Measurements from ENCODE around the gene UBAC2.

Gene UBAC2

DNA sequence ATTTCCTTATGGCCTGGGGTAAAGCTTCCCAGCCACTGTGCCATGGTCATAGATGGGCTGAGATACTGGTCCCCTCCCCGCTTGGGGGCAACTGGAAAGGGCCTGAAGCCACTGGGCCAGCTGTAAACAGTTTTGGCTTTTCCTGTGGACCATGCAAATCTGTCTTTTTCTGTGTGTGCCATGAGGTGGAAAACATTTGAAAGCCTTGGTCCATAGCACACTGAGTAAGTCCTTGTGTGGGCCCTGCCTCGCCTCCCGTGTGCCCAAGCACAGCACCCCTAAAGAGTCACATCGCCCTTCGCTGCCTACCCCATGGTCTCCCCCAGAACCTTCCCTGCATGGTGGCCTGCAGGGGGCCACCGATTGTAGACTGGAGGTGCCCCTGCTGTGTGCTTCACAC is 158.9 kb downstream of the UBAC2 start:
- no peak for DNase-seq (ENCODE audit: low spot score)

GRCh38 chr13:99360696-99361095 is 160.0 kb downstream of the UBAC2 start:
- DNase-seq (ENCODE audit: low spot score): no peak

DNA sequence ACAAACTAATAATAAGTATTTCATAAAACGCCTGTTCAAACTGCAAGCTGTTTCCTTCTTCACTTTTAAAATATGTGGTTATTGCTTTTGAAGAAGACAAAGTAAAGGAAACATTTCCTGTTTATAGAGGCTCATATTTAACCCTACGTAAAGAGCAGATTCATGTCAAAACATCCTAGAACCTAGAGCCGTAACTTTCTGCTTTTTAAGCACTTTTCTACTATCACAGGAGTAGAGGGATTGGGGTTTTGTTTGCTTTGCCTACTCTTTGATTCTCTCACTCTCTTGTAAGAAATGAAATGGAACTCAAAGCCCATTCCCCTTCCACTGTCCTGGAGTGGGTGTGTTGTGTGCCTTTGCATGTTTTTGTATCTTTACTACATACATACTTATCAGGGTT is 160.5 kb downstream of the UBAC2 start:
- DNase-seq (ENCODE audit: low spot score): no peak

GRCh38 chr13:99362362-99362761 is 161.7 kb downstream of the UBAC2 start:
- DNase-seq (ENCODE audit: low spot score): no peak

GRCh38 chr13:99363391-99363790 is 162.7 kb downstream of the UBAC2 start:
- no peak for DNase-seq (ENCODE audit: low spot score)

DNA sequence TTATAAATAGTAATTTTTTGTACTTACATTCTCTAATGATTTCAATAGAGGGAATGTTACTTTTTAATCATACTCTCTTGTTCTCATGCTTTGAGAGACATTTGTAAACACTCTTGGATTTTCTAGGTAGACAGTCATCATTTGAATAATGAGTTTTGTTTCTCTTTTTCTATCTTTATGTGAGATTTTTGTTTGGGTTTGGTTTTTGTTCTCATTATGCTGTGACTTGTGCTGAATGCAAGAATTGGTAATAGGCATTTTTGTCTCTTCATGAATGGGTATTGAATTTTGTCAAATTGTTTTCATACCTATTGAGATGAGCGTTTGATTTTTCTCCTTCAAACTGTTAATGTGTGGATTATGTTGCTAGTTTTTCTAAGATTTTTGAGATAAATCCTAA is 163.3 kb downstream of the UBAC2 start:
- no peak for DNase-seq (ENCODE audit: low spot score)

DNA sequence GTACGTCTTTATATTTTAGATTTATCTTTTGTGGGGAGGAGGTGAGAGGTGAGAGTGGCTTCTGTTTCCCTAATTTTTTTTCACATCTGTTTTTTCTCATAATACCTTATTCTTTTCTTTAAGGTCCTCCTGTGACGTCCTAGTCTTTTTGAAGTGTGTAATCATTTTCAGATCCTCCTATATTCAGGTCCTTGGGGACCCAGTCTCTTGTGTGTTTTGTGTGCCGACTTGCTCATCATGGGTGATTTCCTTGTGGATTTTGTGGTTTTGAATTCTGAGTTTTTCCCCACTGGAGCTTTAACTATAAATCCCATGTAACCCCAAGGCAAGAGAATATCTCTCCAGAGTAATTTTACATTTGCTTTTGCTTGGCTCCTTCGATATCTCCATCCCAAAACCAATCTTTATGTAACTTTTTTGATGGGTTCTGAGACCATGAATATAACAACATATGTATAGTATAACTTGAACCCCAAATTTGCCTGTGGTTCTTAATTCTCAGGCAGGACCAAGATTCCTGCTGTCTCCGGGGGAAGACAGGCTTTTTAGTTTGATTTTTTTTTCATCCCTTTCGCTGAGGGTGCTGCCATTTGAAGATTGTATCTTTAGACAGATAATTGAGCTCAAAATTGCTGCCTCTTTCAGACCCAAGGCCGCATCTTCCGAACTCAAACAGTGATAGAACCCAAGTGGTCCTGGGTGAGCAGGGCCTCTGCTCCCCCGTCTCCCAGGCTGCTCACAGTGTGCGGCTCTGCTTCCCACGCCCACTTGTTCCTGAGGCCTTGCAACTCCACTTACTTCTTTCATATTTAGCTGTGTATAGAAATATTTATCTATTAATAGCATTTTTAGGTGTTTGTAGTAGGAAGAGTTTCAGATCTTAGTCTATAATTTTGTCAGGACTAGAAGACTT is 165.7 kb downstream of the UBAC2 start:
- no peak for DNase-seq (ENCODE audit: low spot score)

- DNase-seq (ENCODE audit: low spot score): no peak
These were observed 166.5 kb downstream of the UBAC2 start for GRCh38 chr13:99367106-99367616.

DNA sequence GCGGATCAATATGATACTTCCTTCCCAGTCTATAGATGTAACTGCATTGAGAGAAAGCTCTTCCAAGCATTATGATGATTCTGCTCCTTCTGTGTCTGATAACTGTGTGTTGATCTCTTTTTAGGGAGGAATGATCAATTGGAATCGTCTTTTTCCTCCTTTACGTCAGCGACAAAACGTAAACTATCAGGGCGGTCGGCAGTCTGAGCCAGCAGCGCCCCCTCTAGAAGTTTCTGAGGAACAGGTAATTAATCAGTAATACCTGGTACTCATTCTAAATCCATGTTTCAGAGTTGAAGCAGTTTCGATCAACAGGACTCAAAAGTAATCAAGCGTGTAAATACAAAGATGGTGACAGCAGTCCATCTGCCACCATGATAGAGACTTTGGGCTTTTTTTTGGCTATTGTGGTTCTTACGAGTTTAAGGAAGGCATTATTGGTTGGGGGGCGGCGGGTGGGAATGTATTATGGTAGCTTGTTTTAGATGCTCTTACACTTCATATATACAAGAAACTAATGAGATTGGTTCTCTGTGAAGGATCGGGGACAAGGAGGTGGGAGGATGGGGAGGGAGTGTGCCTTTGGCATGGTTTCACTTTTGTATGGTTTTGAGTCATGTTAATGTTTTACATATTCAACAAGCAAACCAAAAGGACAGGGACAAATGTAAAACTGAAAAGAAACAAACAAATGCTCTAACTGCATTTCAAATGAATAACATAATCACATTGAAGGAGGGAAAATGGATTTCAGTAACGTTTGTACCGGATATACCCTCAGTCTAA is 167.2 kb downstream of the UBAC2 start:
- DNase-seq (ENCODE audit: low spot score): no peak

- DNase-seq (ENCODE audit: low spot score): no peak
These were observed 170.0 kb downstream of the UBAC2 start for GRCh38 chr13:99370481-99371275.

DNA sequence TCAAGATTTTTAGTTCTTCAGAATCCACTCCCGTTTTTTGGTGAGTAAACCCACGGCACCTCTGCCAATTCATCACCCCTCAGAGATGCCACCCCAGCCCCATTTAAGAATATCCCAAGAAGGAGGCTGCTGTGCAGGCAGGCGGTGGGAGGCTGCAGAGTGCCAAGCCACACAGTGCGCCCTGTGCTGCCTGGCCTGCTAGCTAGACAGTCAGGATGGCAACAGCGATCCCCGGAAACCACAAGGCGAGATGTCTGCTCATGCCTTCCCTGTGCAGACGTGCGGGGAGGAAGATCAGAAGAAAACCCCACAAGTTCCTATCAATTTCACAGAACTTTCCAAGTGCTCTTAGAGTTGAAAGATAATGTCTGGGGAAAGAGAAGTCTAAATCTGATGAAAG is 171.3 kb downstream of the UBAC2 start:
- no peak for DNase-seq (ENCODE audit: low spot score)

DNA sequence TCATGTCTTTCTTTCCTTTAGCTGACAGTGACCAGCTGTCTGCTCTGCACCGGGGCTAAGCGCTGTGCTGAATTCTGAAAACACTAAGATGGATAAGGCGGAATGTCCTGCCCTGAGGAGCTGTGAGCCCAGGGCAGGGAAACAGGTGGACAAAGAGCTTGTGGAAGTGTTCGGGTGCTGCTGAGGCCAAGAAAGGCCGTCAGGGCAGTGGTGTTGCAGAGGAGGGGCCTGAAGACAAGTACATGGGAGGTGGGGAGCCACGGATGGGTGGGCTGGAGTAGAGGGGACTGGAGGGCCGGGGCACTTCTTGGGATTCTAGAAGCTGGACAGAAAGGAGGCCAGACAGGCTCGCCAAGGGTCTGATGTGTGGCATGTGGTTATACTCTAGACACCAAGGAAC is 172.8 kb downstream of the UBAC2 start:
- no peak for DNase-seq (ENCODE audit: low spot score)

GRCh38 chr13:99374169-99374991 is 173.7 kb downstream of the UBAC2 start:
- no peak for DNase-seq (ENCODE audit: low spot score)

GRCh38 chr13:99374994-99375737 is 174.5 kb downstream of the UBAC2 start:
- DNase-seq (ENCODE audit: low spot score): no peak

- DNase-seq (ENCODE audit: low spot score): no peak
These were observed 175.1 kb downstream of the UBAC2 start for GRCh38 chr13:99375738-99376080.

DNA sequence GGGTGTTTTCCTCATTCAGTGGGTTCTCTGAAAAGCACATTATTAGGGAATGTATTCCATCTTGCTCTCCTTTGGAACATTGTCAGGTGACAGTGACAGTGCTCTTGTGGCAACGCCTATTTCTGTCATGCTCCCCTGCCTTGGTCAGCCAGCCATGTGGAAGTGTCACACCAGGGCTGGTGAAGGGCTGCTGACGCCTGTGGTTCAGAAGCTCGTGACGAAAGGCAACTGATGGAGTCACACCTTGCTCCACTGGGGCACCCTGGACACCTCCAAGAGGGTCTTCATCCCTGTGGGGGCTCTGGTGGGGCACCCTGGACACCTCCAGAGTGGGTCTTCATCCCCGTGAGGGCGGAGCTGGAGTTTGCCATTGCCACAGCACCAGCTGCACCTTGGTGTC is 175.5 kb downstream of the UBAC2 start:
- peak; percentile 62 for DNase-seq (ENCODE audit: low spot score)

- DNase-seq (ENCODE audit: low spot score): no peak
These were observed 176.3 kb downstream of the UBAC2 start for GRCh38 chr13:99376924-99377323.

- no peak for DNase-seq (ENCODE audit: low spot score)
These were observed 177.0 kb downstream of the UBAC2 start for GRCh38 chr13:99377641-99378040.

GRCh38 chr13:99378985-99379733 is 178.5 kb downstream of the UBAC2 start:
- DNase-seq (ENCODE audit: low spot score): no peak
